Fibroblast of lung (primary cell): Measurements from ENCODE around the gene PHGDH. TPM values are rescaled to one million over a fixed set of nuclear protein-coding genes. Genes with fewer than 3 reads are reported as not detected.
"Not testable (repeated sequence)": the region's sequence is repeated elsewhere in the genome, so short reads cannot be mapped to it uniquely, and the experiment has no call there.

ENCODE experiments used
- DNase-seq, 2 donors: peaks; one replicate each; pipeline versions ENCODE4 v3.0.0 to v3.0.0-alpha.2; 2010; ENCODE audit warnings: low read depth in 2 of 2
- H2AFZ ChIP-seq: 2 replicates; pipeline ENCODE4 v1.5.1; 2012; ENCODE audit warnings: low read length, control low read depth, inconsistent platforms
- H3K27ac ChIP-seq: 2 replicates; pipeline ENCODE4 v1.5.1; 2011; ENCODE audit warnings: low read length, control low read depth; ENCODE audit not compliant: insufficient read depth
- H3K27me3 ChIP-seq: 2 replicates; pipeline ENCODE4 v1.5.1; 2011; ENCODE audit warnings: mild to moderate bottlenecking, low read length; ENCODE audit not compliant: control insufficient read depth, insufficient read depth
- H3K36me3 ChIP-seq: 2 replicates; pipeline ENCODE4 v1.5.1; 2011; ENCODE audit warnings: low read length; ENCODE audit not compliant: control insufficient read depth, insufficient read depth
- H3K4me1 ChIP-seq: 2 replicates; pipeline ENCODE4 v1.5.1; 2011; ENCODE audit warnings: low read length; ENCODE audit not compliant: control insufficient read depth, insufficient read depth; ENCODE audit errors: extremely low read depth
- H3K4me2 ChIP-seq: 2 replicates; pipeline ENCODE4 v1.5.1; 2011; ENCODE audit warnings: low read length, control low read depth; ENCODE audit not compliant: insufficient read depth; ENCODE audit errors: extremely low read depth
- H3K4me3 ChIP-seq, 4 experiments: fragments of 200-600 bp in 1 of 4; sonication (generic) in 1 of 4; replicated peaks in 1 of 4; 2 replicates each; pipeline ENCODE4 v1.5.1; 2011 to 2016; ENCODE audit warnings: low read length in 4 of 4, low read depth in 3 of 4, mild to moderate bottlenecking in 3 of 4, control low read depth in 2 of 4, inconsistent platforms in 1 of 4, mixed read lengths in 1 of 4; ENCODE audit not compliant: insufficient read depth in 1 of 4; ENCODE audit errors: control extremely low read depth in 1 of 4
- H3K79me2 ChIP-seq: 2 replicates; pipeline ENCODE4 v1.5.1; 2012; ENCODE audit warnings: mild to moderate bottlenecking, low read length, inconsistent platforms; ENCODE audit not compliant: control insufficient read depth, insufficient read depth
- H3K9ac ChIP-seq: 2 replicates; pipeline ENCODE4 v1.5.1; 2011; ENCODE audit warnings: mild to moderate bottlenecking, low read length, control low read depth; ENCODE audit not compliant: insufficient read depth
- H3K9me3 ChIP-seq: 2 replicates; pipeline ENCODE4 v1.5.1; 2012; ENCODE audit warnings: low read depth, low read length; ENCODE audit not compliant: control insufficient read depth, insufficient read depth
- H4K20me1 ChIP-seq: 2 replicates; pipeline ENCODE4 v1.5.1; 2011; ENCODE audit warnings: low read length; ENCODE audit not compliant: control insufficient read depth, insufficient read depth; ENCODE audit errors: extremely low read depth
- CTCF ChIP-seq, 2 donors: IDR thresholded peaks in 1 of 2; conservative IDR thresholded peaks in 1 of 2; 1 replicate in 1 of 2; 2 replicates in 1 of 2; pipeline ENCODE4 v1.5.1; 2011 to 2012; ENCODE audit warnings: low read length in 2 of 2, control low read depth in 1 of 2, inconsistent platforms in 1 of 2, low read depth in 1 of 2, mild to moderate bottlenecking in 1 of 2
- EZH2 ChIP-seq: IDR thresholded peaks from 2 replicates; pipeline ENCODE4 v1.5.1; 2012; ENCODE audit warnings: low read length, control low read depth, mild to moderate bottlenecking; ENCODE audit errors: missing control alignments
- polyA plus RNA-seq, 2 donors: library from polyadenylated mRNA; depleted of rRNA in 1 of 2; stranded (reverse) in 1 of 2; unstranded in 1 of 2; fragments of >200 nt; gene quantifications; 2 replicates each; pipeline ENCODE4 v1.2.1, GENCODE V29; 2011 to 2012; ENCODE audit warnings: missing spikeins in 1 of 2
- total RNA-seq: library from RNA; depleted of rRNA; stranded (reverse); fragments of >200 nt; gene quantifications from 2 replicates; pipeline ENCODE4 v1.2.1, GENCODE V29; 2014

PHGDH gene
- total and polyA plus RNA-seq, 2 donors (not counting 1 experiment from before 2014, with no cell fraction given): 44.3 to 201 TPM

- TF ChIP-seq CTCF (conservative IDR thresholded peaks at IDR 0.05 in 1 of 2, IDR thresholded peaks at IDR 0.05 in 1 of 2; ENCODE audit: low read depth in 1 of 2, low read length in 2 of 2): no peak
- no peak for TF ChIP-seq EZH2
- Histone ChIP-seq H3K4me2 (no peak overlapping the region), H3K36me3 (no peaks in the 10 kb centered on the region), H3K27me3 (no peaks in the 10 kb centered on the region), H2AFZ (no peak overlapping the region), H3K4me3 (no peak overlapping the region), H4K20me1 (no peaks in the 10 kb centered on the region), H3K79me2 (no peaks in the 10 kb centered on the region), H3K27ac (no peak overlapping the region), H3K4me1 (no peaks in the 10 kb centered on the region), H3K9ac (no peak overlapping the region), H3K9me3 (no peaks in the 10 kb centered on the region)
- peak; percentile 51 to 59 for DNase-seq
These were observed 9.3 kb upstream of the PHGDH start for GRCh38 chr1:119702384-119702783.

- H3K9ac ChIP-seq: no peak overlapping the region
- peak in 1 of 2 donors; percentile 16 for DNase-seq
- no peak overlapping the region for H3K4me3 ChIP-seq
- no peaks in the 10 kb centered on the region for H3K36me3 ChIP-seq
- no peaks in the 10 kb centered on the region for H3K9me3 ChIP-seq
- H3K4me2 ChIP-seq: no peak overlapping the region
- H3K27me3 ChIP-seq: peaks cover 4% of the 10 kb centered on the region
- no peak overlapping the region for H3K27ac ChIP-seq
- no peaks in the 10 kb centered on the region for H3K4me1 ChIP-seq
- no peak for TF ChIP-seq EZH2
- TF ChIP-seq CTCF (conservative IDR thresholded peaks at IDR 0.05 in 1 of 2, IDR thresholded peaks at IDR 0.05 in 1 of 2; ENCODE audit: low read depth in 1 of 2, low read length in 2 of 2): no peak
- H4K20me1 ChIP-seq: no peaks in the 10 kb centered on the region
- H3K79me2 ChIP-seq: no peaks in the 10 kb centered on the region
- H2AFZ ChIP-seq: no peak overlapping the region
These were observed 7.9 kb upstream of the PHGDH start for GRCh38 chr1:119703666-119704450.

GRCh38 chr1:119706599-119706998, 5.1 kb upstream of the PHGDH start:
- H3K27ac ChIP-seq, H3K4me2 ChIP-seq, H3K27me3 ChIP-seq, H3K4me3 ChIP-seq, DNase-seq, H3K4me1 ChIP-seq, H2AFZ ChIP-seq, H3K36me3 ChIP-seq, H3K9me3 ChIP-seq, H3K9ac ChIP-seq, H3K79me2 ChIP-seq, H4K20me1 ChIP-seq: not testable (repeated sequence)

- peak overlapping the region; percentile 66 for H3K4me2 ChIP-seq
- not testable (repeated sequence) for H3K36me3 ChIP-seq, H3K9ac ChIP-seq, H3K9me3 ChIP-seq, DNase-seq, H3K79me2 ChIP-seq, H3K4me1 ChIP-seq, H4K20me1 ChIP-seq, H3K27ac ChIP-seq, H2AFZ ChIP-seq, H3K27me3 ChIP-seq
- H3K4me3 ChIP-seq: peak overlapping the region; percentile 65 to 95 (median 83)
These were observed 354 bp upstream of the PHGDH start for GRCh38 chr1:119711356-119711803.
